ENCODE data around the gene MAPK13. TPM values are rescaled to one million over a fixed set of nuclear protein-coding genes. Genes with fewer than 3 reads are reported as not detected.
"Not testable (repeated sequence)": the region's sequence is repeated elsewhere in the genome, so short reads cannot be mapped to it uniquely, and the experiment has no call there.

The MAPK13 gene
- polyA plus RNA-seq, 3 donors = 18.7 to 23.2 (median 20.0) TPM

- no peak for DNase-seq (ENCODE audit: low read depth in 3 of 3, low spot score in 2 of 3)
These were observed 3.5 kb upstream of the MAPK13 start for GRCh38 chr6:36126553-36127458.

- no peak for DNase-seq (ENCODE audit: low read depth in 3 of 3, low spot score in 2 of 3)
These were observed 2.8 kb upstream of the MAPK13 start for GRCh38 chr6:36127462-36128016.

GRCh38 chr6:36128073-36128472, 2.2 kb upstream of the MAPK13 start:
- DNase-seq (ENCODE audit: low read depth in 3 of 3, low spot score in 2 of 3) = no peak

GRCh38 chr6:36128793-36129192, 1.5 kb upstream of the MAPK13 start:
- no peak for DNase-seq (ENCODE audit: low read depth in 3 of 3, low spot score in 2 of 3)

GRCh38 chr6:36129334-36129733, 979 bp upstream of the MAPK13 start:
- DNase-seq (ENCODE audit: low read depth in 3 of 3, low spot score in 2 of 3) = not testable (repeated sequence)

- DNase-seq (ENCODE audit: low read depth in 3 of 3, low spot score in 2 of 3) = no peak
These were observed 576 bp downstream of the MAPK13 start for GRCh38 chr6:36130667-36131510.

- DNase-seq (ENCODE audit: low read depth in 3 of 3, low spot score in 2 of 3) = no peak
These were observed 1.4 kb downstream of the MAPK13 start for GRCh38 chr6:36131511-36132245.

GRCh38 chr6:36132246-36132895, 2.1 kb downstream of the MAPK13 start:
- DNase-seq (ENCODE audit: low read depth in 3 of 3, low spot score in 2 of 3) = no peak

GRCh38 chr6:36133148-36133547, 2.8 kb downstream of the MAPK13 start:
- no peak for DNase-seq (ENCODE audit: low read depth in 3 of 3, low spot score in 2 of 3)

GRCh38 chr6:36133912-36134311, 3.6 kb downstream of the MAPK13 start:
- no peak for DNase-seq (ENCODE audit: low read depth in 3 of 3, low spot score in 2 of 3)

- DNase-seq (ENCODE audit: low read depth in 3 of 3, low spot score in 2 of 3) = no peak
These were observed 4.9 kb downstream of the MAPK13 start for GRCh38 chr6:36135053-36135731.

- DNase-seq (ENCODE audit: low read depth in 3 of 3, low spot score in 2 of 3) = no peak
These were observed 5.7 kb downstream of the MAPK13 start for GRCh38 chr6:36136034-36136433.

GRCh38 chr6:36136551-36136950, 6.2 kb downstream of the MAPK13 start:
- no peak for DNase-seq (ENCODE audit: low read depth in 3 of 3, low spot score in 2 of 3)

GRCh38 chr6:36138667-36139066, 8.4 kb downstream of the MAPK13 start:
- DNase-seq (ENCODE audit: low read depth in 3 of 3, low spot score in 2 of 3) = no peak

GRCh38 chr6:36139431-36139830, 9.1 kb downstream of the MAPK13 start:
- DNase-seq (ENCODE audit: low read depth in 3 of 3, low spot score in 2 of 3) = no peak

GRCh38 chr6:36139991-36140710, 9.8 kb downstream of the MAPK13 start:
- no peak for DNase-seq (ENCODE audit: low read depth in 3 of 3, low spot score in 2 of 3)

- DNase-seq (ENCODE audit: low read depth in 3 of 3, low spot score in 2 of 3) = no peak
These were observed 10.8 kb downstream of the MAPK13 start for GRCh38 chr6:36141091-36141490.

GRCh38 chr6:36141961-36142360, 11.6 kb downstream of the MAPK13 start:
- no peak for DNase-seq (ENCODE audit: low read depth in 3 of 3, low spot score in 2 of 3)
